Fibroblast of lung (primary cell): ENCODE measurements around the gene SPTB. TPM values are rescaled to one million over a fixed set of nuclear protein-coding genes. Genes with fewer than 3 reads are reported as not detected.

ENCODE experiments used
- DNase-seq, 2 donors: peaks; one replicate each; pipeline versions ENCODE4 v3.0.0 to v3.0.0-alpha.2; 2010; ENCODE audit warnings: low read depth in 2 of 2
- H2AFZ ChIP-seq: 2 replicates; pipeline ENCODE4 v1.5.1; 2012; ENCODE audit warnings: low read length, control low read depth, inconsistent platforms
- H3K27ac ChIP-seq: 2 replicates; pipeline ENCODE4 v1.5.1; 2011; ENCODE audit warnings: low read length, control low read depth; ENCODE audit not compliant: insufficient read depth
- H3K27me3 ChIP-seq: 2 replicates; pipeline ENCODE4 v1.5.1; 2011; ENCODE audit warnings: mild to moderate bottlenecking, low read length; ENCODE audit not compliant: control insufficient read depth, insufficient read depth
- H3K36me3 ChIP-seq: 2 replicates; pipeline ENCODE4 v1.5.1; 2011; ENCODE audit warnings: low read length; ENCODE audit not compliant: control insufficient read depth, insufficient read depth
- H3K4me1 ChIP-seq: 2 replicates; pipeline ENCODE4 v1.5.1; 2011; ENCODE audit warnings: low read length; ENCODE audit not compliant: control insufficient read depth, insufficient read depth; ENCODE audit errors: extremely low read depth
- H3K4me2 ChIP-seq: 2 replicates; pipeline ENCODE4 v1.5.1; 2011; ENCODE audit warnings: low read length, control low read depth; ENCODE audit not compliant: insufficient read depth; ENCODE audit errors: extremely low read depth
- H3K4me3 ChIP-seq, 4 experiments: fragments of 200-600 bp in 1 of 4; sonication (generic) in 1 of 4; replicated peaks in 1 of 4; 2 replicates each; pipeline ENCODE4 v1.5.1; 2011 to 2016; ENCODE audit warnings: low read length in 4 of 4, low read depth in 3 of 4, mild to moderate bottlenecking in 3 of 4, control low read depth in 2 of 4, inconsistent platforms in 1 of 4, mixed read lengths in 1 of 4; ENCODE audit not compliant: insufficient read depth in 1 of 4; ENCODE audit errors: control extremely low read depth in 1 of 4
- H3K79me2 ChIP-seq: 2 replicates; pipeline ENCODE4 v1.5.1; 2012; ENCODE audit warnings: mild to moderate bottlenecking, low read length, inconsistent platforms; ENCODE audit not compliant: control insufficient read depth, insufficient read depth
- H3K9ac ChIP-seq: 2 replicates; pipeline ENCODE4 v1.5.1; 2011; ENCODE audit warnings: mild to moderate bottlenecking, low read length, control low read depth; ENCODE audit not compliant: insufficient read depth
- H3K9me3 ChIP-seq: 2 replicates; pipeline ENCODE4 v1.5.1; 2012; ENCODE audit warnings: low read depth, low read length; ENCODE audit not compliant: control insufficient read depth, insufficient read depth
- H4K20me1 ChIP-seq: 2 replicates; pipeline ENCODE4 v1.5.1; 2011; ENCODE audit warnings: low read length; ENCODE audit not compliant: control insufficient read depth, insufficient read depth; ENCODE audit errors: extremely low read depth
- CTCF ChIP-seq, 2 donors: IDR thresholded peaks in 1 of 2; conservative IDR thresholded peaks in 1 of 2; 1 replicate in 1 of 2; 2 replicates in 1 of 2; pipeline ENCODE4 v1.5.1; 2011 to 2012; ENCODE audit warnings: low read length in 2 of 2, control low read depth in 1 of 2, inconsistent platforms in 1 of 2, low read depth in 1 of 2, mild to moderate bottlenecking in 1 of 2
- EZH2 ChIP-seq: IDR thresholded peaks from 2 replicates; pipeline ENCODE4 v1.5.1; 2012; ENCODE audit warnings: low read length, control low read depth, mild to moderate bottlenecking; ENCODE audit errors: missing control alignments
- polyA plus RNA-seq, 2 donors: library from polyadenylated mRNA; depleted of rRNA in 1 of 2; stranded (reverse) in 1 of 2; unstranded in 1 of 2; fragments of >200 nt; gene quantifications; 2 replicates each; pipeline ENCODE4 v1.2.1, GENCODE V29; 2011 to 2012; ENCODE audit warnings: missing spikeins in 1 of 2
- total RNA-seq: library from RNA; depleted of rRNA; stranded (reverse); fragments of >200 nt; gene quantifications from 2 replicates; pipeline ENCODE4 v1.2.1, GENCODE V29; 2014

The SPTB gene
- total and polyA plus RNA-seq, 2 donors (not counting 1 experiment from before 2014, with no cell fraction given): not detected

GRCh38 chr14:64732066-64732465, 147.6 kb downstream of the SPTB start:
- Histone ChIP-seq H3K9me3 (no peaks in the 10 kb centered on the region), H4K20me1 (no peaks in the 10 kb centered on the region), H3K4me2 (no peak overlapping the region), H3K4me3 (no peak overlapping the region), H3K36me3 (no peaks in the 10 kb centered on the region), H3K27me3 (no peaks in the 10 kb centered on the region), H3K79me2 (no peaks in the 10 kb centered on the region), H3K9ac (no peak overlapping the region), H3K4me1 (no peaks in the 10 kb centered on the region), H2AFZ (no peak overlapping the region), H3K27ac (no peak overlapping the region)
- TF ChIP-seq EZH2 (no peak), CTCF (conservative IDR thresholded peaks at IDR 0.05 in 1 of 2, IDR thresholded peaks at IDR 0.05 in 1 of 2; ENCODE audit: low read depth in 1 of 2, low read length in 2 of 2) (no peak)
- no peak for DNase-seq

GRCh38 chr14:64731141-64731581, 148.5 kb downstream of the SPTB start:
- Histone ChIP-seq H3K79me2 (no peaks in the 10 kb centered on the region), H3K4me3 (no peak overlapping the region), H3K9me3 (no peaks in the 10 kb centered on the region), H3K36me3 (no peaks in the 10 kb centered on the region), H2AFZ (no peak overlapping the region), H3K4me2 (no peak overlapping the region), H4K20me1 (no peaks in the 10 kb centered on the region), H3K4me1 (no peaks in the 10 kb centered on the region), H3K27me3 (no peaks in the 10 kb centered on the region), H3K27ac (no peak overlapping the region), H3K9ac (no peak overlapping the region)
- TF ChIP-seq EZH2: no peak
- no peak for TF ChIP-seq CTCF (conservative IDR thresholded peaks at IDR 0.05 in 1 of 2, IDR thresholded peaks at IDR 0.05 in 1 of 2; ENCODE audit: low read depth in 1 of 2, low read length in 2 of 2)
- DNase-seq: no peak

GRCh38 chr14:64730681-64731080, 149.0 kb downstream of the SPTB start:
- H3K4me1 ChIP-seq: no peaks in the 10 kb centered on the region
- H3K4me3 ChIP-seq: no peak overlapping the region
- no peak overlapping the region for H2AFZ ChIP-seq
- H3K9ac ChIP-seq: no peak overlapping the region
- H3K9me3 ChIP-seq: no peaks in the 10 kb centered on the region
- H3K36me3 ChIP-seq: no peaks in the 10 kb centered on the region
- H3K27ac ChIP-seq: no peak overlapping the region
- TF ChIP-seq CTCF (conservative IDR thresholded peaks at IDR 0.05 in 1 of 2, IDR thresholded peaks at IDR 0.05 in 1 of 2; ENCODE audit: low read depth in 1 of 2, low read length in 2 of 2) (no peak), EZH2 (no peak)
- no peak for DNase-seq
- H3K27me3 ChIP-seq: no peaks in the 10 kb centered on the region
- no peaks in the 10 kb centered on the region for H4K20me1 ChIP-seq
- H3K79me2 ChIP-seq: no peaks in the 10 kb centered on the region
- H3K4me2 ChIP-seq: no peak overlapping the region
